Immature natural killer cell (primary cell): ENCODE data around the gene SMS. TPM values are rescaled to one million over a fixed set of nuclear protein-coding genes. Genes with fewer than 3 reads are reported as not detected.

Experiments
- DNase-seq, 3 donors: peaks; one replicate each; pipeline ENCODE4 v3.0.0; 2022; ENCODE audit warnings: mixed read lengths in 1 of 3
- H3K27ac Mint-ChIP-seq, 6 donors: one replicate each; pipeline ENCODE4 v1.8.0; 2020; ENCODE audit warnings: mixed read lengths in 6 of 6, mild to moderate bottlenecking in 5 of 6, inconsistent platforms in 4 of 6, moderate library complexity in 3 of 6
- H3K27me3 Mint-ChIP-seq, 3 donors: one replicate each; pipeline ENCODE4 v1.8.0; 2020 to 2021; ENCODE audit warnings: low read depth in 3 of 3, mild to moderate bottlenecking in 3 of 3, mixed read lengths in 3 of 3, moderate library complexity in 3 of 3, inconsistent platforms in 1 of 3
- H3K36me3 Mint-ChIP-seq, 3 donors: one replicate each; pipeline ENCODE4 v1.8.0; 2020; ENCODE audit warnings: mixed read lengths in 3 of 3, inconsistent platforms in 2 of 3, mild to moderate bottlenecking in 2 of 3
- H3K4me1 Mint-ChIP-seq, 2 donors: one replicate each; pipeline ENCODE4 v1.8.0; 2020; ENCODE audit warnings: inconsistent platforms in 2 of 2, mild to moderate bottlenecking in 2 of 2, mixed read lengths in 2 of 2, moderate library complexity in 1 of 2
- H3K4me3 Mint-ChIP-seq, 5 donors: one replicate each; pipeline ENCODE4 v1.8.0; 2020; ENCODE audit warnings: mild to moderate bottlenecking in 5 of 5, mixed read lengths in 5 of 5, inconsistent platforms in 3 of 5, moderate library complexity in 3 of 5
- H3K9me3 Mint-ChIP-seq, 6 donors: one replicate each; pipeline ENCODE4 v1.8.0; 2020; ENCODE audit warnings: mild to moderate bottlenecking in 6 of 6, mixed read lengths in 6 of 6, inconsistent platforms in 4 of 6, moderate library complexity in 3 of 6
- polyA plus RNA-seq, 3 donors: library from polyadenylated mRNA; unstranded; fragments of 300-500 nt; fragmentation: Illumina TruSeq; gene quantifications; one replicate each; pipeline ENCODE4 v1.2.3, GENCODE V29; 2021

Gene SMS
- polyA plus RNA-seq, 3 donors from 2014 or later = 42.6 to 84.1 (median 55.7) TPM

DNA sequence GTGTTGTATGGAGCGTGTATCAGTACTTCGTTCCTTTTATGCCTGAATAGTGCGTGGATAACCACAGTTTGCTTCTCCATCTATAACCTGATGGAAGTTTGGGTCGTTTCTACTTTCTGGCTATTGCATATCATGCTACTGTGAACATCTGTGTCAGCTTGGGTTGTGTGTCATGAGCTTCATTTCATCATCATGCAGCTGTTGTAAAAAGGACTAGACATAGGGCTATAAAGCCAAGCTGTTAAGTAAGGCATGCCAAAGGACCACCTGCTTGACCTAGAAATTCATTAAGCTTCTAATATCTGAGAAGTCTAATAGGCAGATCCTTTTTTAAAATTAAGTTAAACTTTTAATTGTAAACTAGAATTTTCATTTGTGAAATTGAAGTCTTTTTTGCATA is 18.4 kb downstream of the SMS start:
- Mint-ChIP-seq H3K36me3 (no peaks in the 10 kb centered on the region), H3K9me3 (peaks cover 0 to 3% (median 0%) of the 10 kb centered on the region in 6 donors), H3K4me1 (peaks cover 24 to 37% of the 10 kb centered on the region in 2 donors), H3K4me3 (no peak overlapping the region), H3K27me3 (peaks cover 0 to 3% (median 2%) of the 10 kb centered on the region in 3 donors), H3K27ac (no peak overlapping the region)
- DNase-seq = no peak

DNA sequence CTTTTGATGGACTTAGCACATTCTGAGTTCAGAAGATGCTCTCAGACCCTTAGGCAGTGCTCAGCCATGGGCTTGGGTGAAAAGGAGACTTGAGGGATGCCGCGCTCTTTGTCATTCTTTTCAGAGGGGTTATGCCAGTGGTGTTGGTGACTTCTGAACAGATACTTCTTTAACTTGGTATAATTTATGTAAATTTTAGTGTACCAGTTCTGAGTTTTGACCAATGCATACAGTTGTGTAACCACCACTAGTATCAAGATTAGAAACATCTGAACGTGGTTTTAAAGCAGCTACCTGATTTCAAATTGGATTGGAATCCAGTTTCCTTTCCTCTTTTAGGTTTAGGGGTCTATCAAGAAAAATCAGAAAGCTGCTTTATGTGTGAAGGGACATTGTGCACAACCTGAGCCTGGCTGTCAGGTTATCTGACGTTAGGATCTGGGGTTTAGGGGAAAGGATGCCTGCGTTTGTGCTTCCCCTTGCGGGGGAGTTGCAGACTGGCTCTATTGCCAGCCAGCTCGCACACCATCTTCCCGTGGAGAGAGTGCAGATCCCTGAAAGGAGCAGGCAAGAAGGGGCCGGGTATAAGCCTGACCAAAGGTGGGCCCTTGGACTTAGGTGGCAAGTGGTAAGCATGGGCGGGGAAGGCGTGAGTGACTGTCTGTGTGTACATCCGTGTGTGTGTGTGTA is 19.0 kb downstream of the SMS start:
- Mint-ChIP-seq H3K36me3 (no peaks in the 10 kb centered on the region), H3K27me3 (peaks cover 0 to 3% (median 2%) of the 10 kb centered on the region in 3 donors), H3K4me1 (peaks cover 24 to 37% of the 10 kb centered on the region in 2 donors), H3K4me3 (peak overlapping the region in 2 of 5 donors; percentile 30 to 33), H3K27ac (peak overlapping the region in 2 of 6 donors; percentile 37 to 71), H3K9me3 (peaks cover 0 to 3% (median 0%) of the 10 kb centered on the region in 6 donors)
- DNase-seq = no peak

DNA sequence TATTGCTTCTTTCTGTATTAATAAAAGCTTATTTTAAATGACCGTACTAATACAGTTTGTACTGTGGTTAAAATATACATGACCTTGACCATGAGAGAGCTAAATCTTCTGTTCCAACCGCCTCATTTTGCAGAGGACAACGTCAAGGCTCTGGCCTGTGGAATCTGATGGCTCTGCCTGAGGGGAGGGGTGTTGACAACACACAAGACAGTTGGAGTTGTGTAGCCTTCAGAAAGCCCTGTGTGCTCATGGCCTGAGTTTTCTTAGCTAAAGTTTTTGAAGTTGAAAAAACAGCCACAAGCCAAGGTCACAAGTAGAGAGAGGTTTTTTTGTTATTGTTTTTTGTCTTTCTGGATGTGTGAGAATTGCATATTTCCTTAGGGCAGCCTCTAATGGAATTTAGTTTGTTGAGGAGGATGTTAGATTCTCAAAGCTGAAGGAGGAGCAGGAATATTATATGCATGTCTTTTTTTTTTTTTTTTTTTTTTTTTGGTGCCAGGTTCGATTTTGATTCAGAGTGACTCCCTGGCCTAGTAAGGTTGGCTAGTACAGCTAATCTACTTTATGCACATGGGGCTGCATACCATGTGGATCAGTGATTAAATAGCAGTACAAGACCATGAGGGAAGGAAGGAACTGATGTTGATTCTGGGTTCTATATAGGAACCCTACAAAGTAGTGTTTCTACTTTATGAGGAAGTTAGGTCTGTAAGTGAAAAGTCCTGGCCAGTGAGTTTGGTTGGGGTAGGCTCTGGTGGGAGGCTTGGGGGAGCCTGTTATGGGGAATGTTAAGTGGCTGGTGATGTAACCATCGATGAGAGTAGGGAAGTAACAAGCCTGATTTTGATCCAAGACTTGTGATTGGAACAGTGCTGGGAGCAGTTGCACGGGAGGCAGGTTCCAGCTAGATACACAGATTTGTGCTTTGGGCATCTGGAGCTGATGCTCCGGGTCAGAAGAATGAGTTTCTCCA is 20.3 kb downstream of the SMS start:
- H3K36me3 Mint-ChIP-seq = no peaks in the 10 kb centered on the region
- H3K4me1 Mint-ChIP-seq = peaks cover 24 to 28% of the 10 kb centered on the region in 2 donors
- DNase-seq = no peak
- no peak overlapping the region for H3K4me3 Mint-ChIP-seq
- H3K27me3 Mint-ChIP-seq = peaks cover 0 to 2% (median 0%) of the 10 kb centered on the region in 3 donors
- H3K27ac Mint-ChIP-seq = peak overlapping the region in 2 of 6 donors; percentile 32 to 35
- peaks cover 0 to 1% (median 0%) of the 10 kb centered on the region in 6 donors for H3K9me3 Mint-ChIP-seq

DNA sequence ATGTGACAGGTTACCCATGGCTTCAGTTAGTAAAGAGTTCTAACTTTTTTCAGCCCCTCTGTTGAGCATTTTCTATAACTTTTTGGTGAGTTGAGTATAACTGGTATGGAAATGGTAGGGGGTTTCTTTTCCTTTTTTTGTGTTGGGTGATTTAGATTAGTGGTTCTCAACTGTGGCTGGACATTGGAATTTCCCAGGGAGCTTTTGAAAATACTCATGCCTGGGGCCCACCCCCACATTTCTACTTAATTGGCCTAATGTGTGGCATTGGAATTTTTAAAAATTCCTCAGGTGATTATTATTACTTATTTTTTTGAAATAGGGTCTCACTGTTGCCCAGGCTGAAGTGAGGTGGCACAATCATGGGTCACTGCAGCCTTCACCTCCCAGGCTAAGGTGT is 21.9 kb downstream of the SMS start:
- Mint-ChIP-seq H3K4me1 (peaks cover 23 to 27% of the 10 kb centered on the region in 2 donors), H3K36me3 (no peaks in the 10 kb centered on the region), H3K27me3 (peaks cover 0 to 2% (median 0%) of the 10 kb centered on the region in 3 donors), H3K27ac (no peak overlapping the region), H3K4me3 (no peak overlapping the region), H3K9me3 (peaks cover 0 to 1% (median 0%) of the 10 kb centered on the region in 6 donors)
- no peak for DNase-seq

DNA sequence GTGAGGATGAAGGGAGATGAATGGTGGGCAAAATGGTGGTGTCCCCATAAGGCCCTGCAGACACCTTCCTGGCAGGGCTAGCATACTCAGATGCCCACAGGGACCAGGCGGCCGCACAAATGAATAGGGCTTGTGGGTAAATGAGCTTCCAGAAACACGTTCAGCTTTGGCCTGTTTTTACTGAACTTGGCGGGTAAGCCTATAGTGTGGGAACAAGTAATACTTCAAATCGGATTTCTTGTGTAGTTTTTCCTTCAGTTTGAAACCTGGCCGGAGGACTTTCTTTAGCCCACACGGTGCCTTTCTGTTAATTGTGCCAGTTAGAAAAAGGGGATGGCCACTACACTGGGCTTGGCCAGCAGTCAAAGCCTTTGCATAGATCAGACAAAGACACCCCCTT is 22.8 kb downstream of the SMS start:
- H3K27me3 Mint-ChIP-seq = peaks cover 0 to 2% (median 0%) of the 10 kb centered on the region in 3 donors
- peaks cover 20 to 27% of the 10 kb centered on the region in 2 donors for H3K4me1 Mint-ChIP-seq
- no peak overlapping the region for H3K4me3 Mint-ChIP-seq
- H3K9me3 Mint-ChIP-seq = peaks cover 0 to 1% (median 0%) of the 10 kb centered on the region in 6 donors
- no peak overlapping the region for H3K27ac Mint-ChIP-seq
- no peaks in the 10 kb centered on the region for H3K36me3 Mint-ChIP-seq
- no peak for DNase-seq

DNA sequence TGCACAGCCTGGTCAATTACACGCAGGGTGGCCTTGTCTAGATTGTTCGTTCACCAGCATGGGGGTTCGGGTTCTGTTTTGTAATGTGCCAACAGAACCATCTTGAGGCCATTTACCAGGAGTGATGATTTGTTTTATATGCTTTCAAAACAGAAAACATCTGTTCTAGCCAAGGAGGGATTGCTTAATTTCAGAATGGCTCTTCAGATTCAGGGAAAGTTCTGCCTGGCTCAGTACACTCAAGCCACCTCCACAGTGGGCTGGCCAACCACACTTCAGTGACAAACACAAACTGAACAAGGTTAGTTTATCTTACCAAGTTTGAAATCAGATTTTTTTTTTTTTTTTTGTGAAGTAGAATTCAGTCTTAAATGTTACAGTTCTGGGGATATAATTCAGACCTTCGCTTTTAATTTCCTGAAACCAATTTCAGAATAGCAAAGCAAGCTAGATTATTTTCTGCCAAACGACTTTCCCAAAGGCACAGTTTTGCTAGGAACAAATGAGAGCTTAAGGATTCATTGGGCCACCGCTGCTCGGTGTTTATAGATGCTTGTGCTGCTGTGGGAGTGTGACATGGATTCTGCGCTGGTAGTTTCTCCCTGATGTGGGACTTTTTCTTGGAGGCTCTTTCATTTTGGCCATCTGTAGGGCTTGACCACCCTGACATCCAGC is 23.4 kb downstream of the SMS start:
- no peak for DNase-seq
- Mint-ChIP-seq H3K27me3 (no peaks in the 10 kb centered on the region), H3K4me1 (peaks cover 20 to 25% of the 10 kb centered on the region in 2 donors), H3K9me3 (peaks cover 0 to 1% (median 0%) of the 10 kb centered on the region in 6 donors), H3K27ac (no peak overlapping the region), H3K36me3 (no peaks in the 10 kb centered on the region), H3K4me3 (no peak overlapping the region)

DNA sequence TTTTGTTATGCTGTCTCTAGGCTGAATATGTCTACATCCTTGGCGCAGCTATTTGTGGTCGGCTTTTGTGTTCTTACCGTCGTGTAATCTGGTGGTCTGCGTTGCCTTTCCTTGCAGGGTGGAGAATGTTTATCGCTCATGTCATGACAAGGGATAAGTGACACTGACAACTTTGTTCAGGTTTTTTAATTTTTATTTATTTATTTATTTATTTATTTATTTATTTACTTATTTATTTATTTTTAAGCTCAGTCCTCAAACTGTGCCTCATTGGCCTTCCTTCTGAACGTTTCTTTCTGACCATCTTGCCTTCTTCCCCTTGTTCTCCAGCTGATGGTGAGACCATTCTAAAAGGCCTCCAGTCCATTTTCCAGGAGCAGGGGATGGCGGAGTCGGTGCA is 26.4 kb downstream of the SMS start:
- DNase-seq = no peak
- Mint-ChIP-seq H3K4me3 (no peak overlapping the region), H3K27me3 (peaks cover 0 to 2% (median 0%) of the 10 kb centered on the region in 3 donors), H3K36me3 (peaks cover 0 to 5% (median 0%) of the 10 kb centered on the region in 3 donors), H3K9me3 (no peaks in the 10 kb centered on the region), H3K27ac (no peak overlapping the region), H3K4me1 (peaks cover 0 to 2% of the 10 kb centered on the region in 2 donors)

DNA sequence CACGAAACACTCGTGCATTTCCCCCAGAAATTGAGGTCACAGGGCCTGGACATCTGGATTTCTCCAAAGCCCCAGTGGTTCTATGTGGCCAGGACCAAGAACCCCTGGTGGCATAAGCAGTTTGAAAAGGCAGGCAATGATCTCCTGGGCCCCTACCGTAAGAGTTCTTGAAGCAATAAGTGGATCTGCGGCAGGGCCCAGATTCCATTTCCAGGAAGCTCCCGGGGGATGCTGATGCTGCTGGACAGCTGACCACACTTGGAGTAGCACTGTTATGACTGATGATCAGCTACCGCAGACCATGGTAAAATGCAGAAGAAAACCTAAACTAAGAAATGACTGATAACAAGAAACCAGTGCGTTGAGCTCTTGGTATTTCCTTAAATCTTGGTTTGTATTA is 27.8 kb downstream of the SMS start:
- Mint-ChIP-seq H3K27me3 (peaks cover 0 to 3% (median 2%) of the 10 kb centered on the region in 3 donors), H3K4me3 (no peak overlapping the region), H3K9me3 (no peaks in the 10 kb centered on the region), H3K27ac (no peak overlapping the region), H3K36me3 (peaks cover 0 to 5% (median 0%) of the 10 kb centered on the region in 3 donors), H3K4me1 (peaks cover 6% of the 10 kb centered on the region in 2 donors)
- DNase-seq = no peak

DNA sequence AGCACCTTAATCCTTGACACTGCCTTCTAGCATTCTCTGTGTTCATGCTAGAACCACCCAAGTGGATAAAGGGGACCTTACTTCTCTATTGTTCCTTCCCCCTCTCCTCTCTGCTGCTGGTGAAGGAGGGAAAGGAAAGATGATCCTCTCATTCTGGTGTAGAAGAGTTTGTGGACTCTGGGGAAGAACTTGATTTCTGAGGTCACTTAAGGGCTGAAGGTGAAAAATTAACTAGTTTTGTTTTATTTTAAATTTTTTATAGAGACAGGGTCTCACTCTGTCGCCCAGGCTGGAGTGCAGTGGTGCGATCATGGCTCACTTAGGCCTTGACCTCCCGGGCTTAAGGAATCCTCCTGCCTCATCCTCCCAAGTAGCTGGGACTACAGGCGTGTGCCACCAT is 29.8 kb downstream of the SMS start:
- Mint-ChIP-seq H3K36me3 (peaks cover 0 to 5% (median 0%) of the 10 kb centered on the region in 3 donors), H3K4me3 (no peak overlapping the region), H3K27me3 (peaks cover 0 to 3% (median 3%) of the 10 kb centered on the region in 3 donors), H3K4me1 (peaks cover 18 to 21% of the 10 kb centered on the region in 2 donors), H3K27ac (no peak overlapping the region), H3K9me3 (no peaks in the 10 kb centered on the region)
- no peak for DNase-seq

DNA sequence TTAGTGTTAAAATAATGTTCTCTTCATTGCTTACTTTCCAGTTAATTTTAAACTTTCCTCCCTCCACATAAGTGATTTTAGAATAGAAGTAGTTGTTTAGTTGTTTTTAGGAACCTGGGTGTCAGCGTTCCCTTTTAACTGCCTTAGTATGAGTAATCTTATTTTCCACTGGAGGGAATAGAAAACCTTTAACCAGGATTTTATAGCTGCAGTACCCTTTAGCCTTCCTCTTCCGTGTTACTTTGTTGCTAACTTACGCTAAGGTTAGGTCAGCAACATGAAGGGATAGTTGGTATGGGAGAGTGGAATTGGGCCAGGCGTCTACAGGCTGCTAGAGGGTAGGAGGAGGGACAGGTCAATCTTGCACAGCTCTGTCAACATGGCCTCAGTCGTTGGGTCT is 31.5 kb downstream of the SMS start:
- peaks cover 0 to 5% (median 0%) of the 10 kb centered on the region in 3 donors for H3K36me3 Mint-ChIP-seq
- no peaks in the 10 kb centered on the region for H3K9me3 Mint-ChIP-seq
- peaks cover 18 to 21% of the 10 kb centered on the region in 2 donors for H3K4me1 Mint-ChIP-seq
- peaks cover 0 to 5% (median 3%) of the 10 kb centered on the region in 3 donors for H3K27me3 Mint-ChIP-seq
- H3K4me3 Mint-ChIP-seq = no peak overlapping the region
- no peak for DNase-seq
- peak overlapping the region in 4 of 6 donors; percentile 53 to 94 (median 64) for H3K27ac Mint-ChIP-seq

DNA sequence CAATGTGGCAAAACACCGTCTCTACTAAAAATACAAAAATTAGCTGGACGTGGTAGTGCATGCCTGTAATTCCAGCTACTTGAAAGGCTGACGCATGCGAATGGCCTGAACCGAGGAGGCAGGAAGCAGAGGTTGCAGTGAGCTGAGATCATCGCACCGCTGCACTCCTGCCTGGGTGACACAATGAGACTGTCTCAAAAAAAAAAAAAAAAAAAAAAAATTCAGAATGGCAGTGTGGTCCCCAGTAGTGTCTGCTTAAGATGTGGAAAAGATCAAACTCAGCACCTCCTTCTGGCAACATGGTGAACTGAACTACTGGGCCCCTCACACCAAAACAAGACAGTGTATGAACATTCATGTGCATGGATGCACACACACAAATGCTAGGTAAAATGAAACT is 32.2 kb downstream of the SMS start:
- Mint-ChIP-seq H3K4me3 (peak overlapping the region in 2 of 5 donors; percentile 38 to 66), H3K9me3 (no peaks in the 10 kb centered on the region), H3K27me3 (peaks cover 0 to 5% (median 3%) of the 10 kb centered on the region in 3 donors), H3K36me3 (peaks cover 0 to 5% (median 0%) of the 10 kb centered on the region in 3 donors), H3K4me1 (peaks cover 18 to 21% of the 10 kb centered on the region in 2 donors), H3K27ac (peak overlapping the region; percentile 25 to 94 (median 68))
- DNase-seq = peak in 1 of 3 donors; percentile 30

DNA sequence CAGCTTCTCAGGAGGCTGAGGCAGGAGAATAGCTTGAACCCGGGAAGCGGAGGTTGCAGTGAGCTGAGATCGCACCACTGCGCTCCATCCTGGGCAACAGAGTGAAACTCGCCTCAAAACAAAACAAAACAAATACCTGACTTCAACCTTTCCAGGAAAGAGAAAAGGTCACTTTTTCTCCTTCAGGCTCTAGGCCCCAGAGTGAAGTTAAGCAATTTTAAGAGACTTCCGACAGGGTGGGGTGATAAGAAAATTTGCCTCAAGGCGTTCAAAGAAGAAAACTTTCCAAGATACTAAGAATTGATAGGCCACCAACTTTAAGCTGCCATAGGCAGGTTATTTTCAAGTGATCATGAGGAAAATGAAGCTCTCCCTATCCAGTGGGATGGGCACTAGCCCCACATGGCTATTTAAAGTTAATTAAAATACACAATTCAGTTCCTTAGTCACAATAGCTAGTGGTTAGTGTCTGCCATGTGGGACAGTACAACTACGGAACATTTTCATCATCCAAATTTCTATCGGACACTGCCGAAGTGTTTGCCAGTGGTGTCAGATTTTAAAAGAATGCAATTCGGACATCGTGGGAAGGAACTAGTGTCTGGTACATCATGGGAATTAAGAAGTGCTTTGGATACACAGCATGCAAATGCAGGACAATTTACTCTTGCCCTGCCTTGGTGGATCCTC is 33.0 kb downstream of the SMS start:
- H3K27ac Mint-ChIP-seq = peak overlapping the region; percentile 92 to 96 (median 94)
- peaks cover 0 to 5% (median 3%) of the 10 kb centered on the region in 3 donors for H3K27me3 Mint-ChIP-seq
- peaks cover 18 to 21% of the 10 kb centered on the region in 2 donors for H3K4me1 Mint-ChIP-seq

DNA sequence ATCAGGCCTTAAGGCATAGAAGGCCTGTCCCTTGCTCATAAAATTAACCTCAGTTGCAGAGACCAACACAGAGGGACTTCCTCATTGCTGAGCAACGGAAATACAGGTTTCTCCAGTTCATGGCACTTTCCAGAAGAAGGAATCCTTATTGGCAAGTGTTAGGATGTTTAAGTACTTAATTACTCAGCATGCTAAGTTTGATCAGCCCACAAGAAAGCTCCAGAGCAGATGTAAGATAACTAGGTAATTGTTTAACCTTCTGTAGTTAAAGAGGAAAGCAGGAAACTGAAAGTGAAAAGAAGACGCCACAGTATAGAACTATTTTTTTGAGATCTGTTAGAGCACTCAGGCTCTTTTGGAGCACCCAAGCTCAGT is 33.5 kb downstream of the SMS start:
- Mint-ChIP-seq H3K27ac (peak overlapping the region; percentile 92 to 96 (median 94)), H3K36me3 (peaks cover 0 to 4% (median under 1%) of the 10 kb centered on the region in 3 donors), H3K9me3 (no peaks in the 10 kb centered on the region), H3K4me3 (peak overlapping the region; percentile 68 to 94 (median 81)), H3K4me1 (peaks cover 18 to 21% of the 10 kb centered on the region in 2 donors), H3K27me3 (peaks cover 0 to 5% (median 3%) of the 10 kb centered on the region in 3 donors)
- DNase-seq = peak in 2 of 3 donors; percentile 8

More for the DNA sequence above, 33.0 kb downstream of the SMS start:
- Mint-ChIP-seq H3K36me3 (peaks cover 0 to 5% (median 0%) of the 10 kb centered on the region in 3 donors), H3K9me3 (no peaks in the 10 kb centered on the region), H3K4me3 (peak overlapping the region in 4 of 5 donors; percentile 68 to 94 (median 86))
- DNase-seq = no peak
